NCI-H1048 (cell line): ENCODE results near the gene SLCO3A1.
"Not testable (repeated sequence)": the region's sequence is repeated elsewhere in the genome, so short reads cannot be mapped to it uniquely, and the experiment has no call there.

Experiments used
- DNase-seq: peaks from one replicate; lab custom pipeline; 2025; lab: John Stamatoyannopoulos, UW

The SLCO3A1 gene

GRCh38 chr15:92162657-92163056, 309.1 kb downstream of the SLCO3A1 start:
- no peak for DNase-seq

GRCh38 chr15:92163641-92164040, 310.1 kb downstream of the SLCO3A1 start:
- DNase-seq: no peak

GRCh38 chr15:92164327-92165000, 311.0 kb downstream of the SLCO3A1 start:
- no peak for DNase-seq

GRCh38 chr15:92165001-92165346, 311.5 kb downstream of the SLCO3A1 start:
- DNase-seq: no peak

- DNase-seq: no peak
Observed at GRCh38 chr15:92166029-92166428, 312.5 kb downstream of the SLCO3A1 start.

- no peak for DNase-seq
Observed at GRCh38 chr15:92166751-92167405, 313.4 kb downstream of the SLCO3A1 start.

- no peak for DNase-seq
Observed at GRCh38 chr15:92167451-92167850, 313.9 kb downstream of the SLCO3A1 start.

GRCh38 chr15:92168066-92168683, 314.7 kb downstream of the SLCO3A1 start:
- DNase-seq: no peak

- no peak for DNase-seq
Observed at GRCh38 chr15:92170897-92171296, 317.4 kb downstream of the SLCO3A1 start.

GRCh38 chr15:92178911-92179310, 325.4 kb downstream of the SLCO3A1 start:
- no peak for DNase-seq

- DNase-seq: no peak
Observed at GRCh38 chr15:92184142-92184541, 330.6 kb downstream of the SLCO3A1 start.

GRCh38 chr15:92184679-92185230, 331.2 kb downstream of the SLCO3A1 start:
- no peak for DNase-seq

GRCh38 chr15:92187975-92188374, 334.5 kb downstream of the SLCO3A1 start:
- DNase-seq: no peak

- DNase-seq: no peak
Observed at GRCh38 chr15:92189166-92189565, 335.7 kb downstream of the SLCO3A1 start.

- no peak for DNase-seq
Observed at GRCh38 chr15:92195241-92195640, 341.7 kb downstream of the SLCO3A1 start.

GRCh38 chr15:92196342-92196741, 342.8 kb downstream of the SLCO3A1 start:
- DNase-seq: no peak

- DNase-seq: no peak
Observed at GRCh38 chr15:92197746-92198145, 344.2 kb downstream of the SLCO3A1 start.

GRCh38 chr15:92200891-92201290, 347.4 kb downstream of the SLCO3A1 start:
- no peak for DNase-seq

- no peak for DNase-seq
Observed at GRCh38 chr15:92205255-92205739, 351.8 kb downstream of the SLCO3A1 start.

- DNase-seq: not testable (repeated sequence)
Observed at GRCh38 chr15:92207601-92208000, 354.1 kb downstream of the SLCO3A1 start.
